HG03342 (cell line): ENCODE measurements around the gene CARTPT.
A peak's percentile ranks its signal among the peaks of the same experiment; 100 is the strongest.

Source experiments
- ATAC-seq: cut with Tn5 transposase; IDR thresholded peaks from one replicate; pipeline ENCODE4 v1.9.1; 2021; ENCODE audit warnings: mild to moderate bottlenecking, moderate library complexity; ENCODE audit not compliant: unreplicated experiment

CARTPT gene

DNA sequence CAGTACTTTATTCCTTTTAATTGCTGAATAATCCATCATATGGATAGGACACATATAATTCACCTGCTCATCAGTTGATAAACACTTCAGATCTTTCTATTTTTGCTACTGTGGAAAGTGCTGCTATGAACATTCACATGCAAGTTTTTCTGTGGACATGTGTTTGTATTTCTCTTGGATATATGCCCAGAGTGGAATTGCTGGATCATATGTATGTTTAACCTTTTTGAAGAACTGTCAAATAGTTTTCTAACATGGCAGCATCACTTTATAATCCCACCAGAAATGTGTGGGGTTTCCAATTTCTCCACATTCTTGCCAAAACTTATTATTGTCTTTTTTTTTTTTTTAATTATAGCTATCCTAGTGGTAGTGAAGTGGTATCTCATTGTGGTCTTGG, 15.1 kb downstream of the CARTPT start:
- no peak for ATAC-seq

- no peak for ATAC-seq
Observed at GRCh38 chr5:71737931-71738539, 19.0 kb downstream of the CARTPT start.

GRCh38 chr5:71738662-71739361, 19.7 kb downstream of the CARTPT start:
- ATAC-seq: no peak

DNA sequence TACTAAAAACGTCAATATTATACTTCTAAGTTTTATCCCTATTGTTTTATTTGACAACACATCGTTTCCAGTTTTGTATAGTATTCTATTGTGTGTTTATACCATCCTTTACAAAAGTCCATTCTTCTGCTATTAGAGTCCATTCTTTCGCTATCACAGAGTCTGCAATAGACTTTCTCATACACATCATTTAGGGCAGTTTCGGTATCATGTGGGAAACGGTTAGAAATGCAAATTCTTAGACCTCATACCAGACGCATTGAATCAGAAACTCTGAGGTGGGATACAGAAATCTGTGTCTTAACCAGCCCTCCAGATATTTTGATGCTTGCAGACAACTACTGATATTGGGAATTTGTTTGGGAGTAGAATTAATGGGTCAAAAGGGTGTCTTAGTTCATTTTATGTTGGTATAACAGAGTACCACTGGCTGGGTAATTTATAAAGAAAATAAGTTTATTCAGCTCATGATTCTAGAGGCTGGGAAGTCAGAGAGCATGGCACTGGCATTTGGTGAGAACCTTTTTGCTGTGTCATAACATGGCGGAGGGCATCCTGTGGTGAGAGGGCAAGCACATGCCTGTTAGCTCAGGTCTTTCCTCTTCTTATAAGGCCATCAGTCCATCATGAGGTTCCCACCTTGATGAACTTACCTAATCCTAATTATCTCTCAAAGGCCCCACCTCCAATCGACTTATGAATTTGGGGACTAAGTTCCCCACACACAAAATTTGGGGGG, 21.1 kb downstream of the CARTPT start:
- ATAC-seq: peak; percentile 97

GRCh38 chr5:71743155-71743554, 24.1 kb downstream of the CARTPT start:
- ATAC-seq: no peak

GRCh38 chr5:71744009-71744790, 25.1 kb downstream of the CARTPT start:
- no peak for ATAC-seq

DNA sequence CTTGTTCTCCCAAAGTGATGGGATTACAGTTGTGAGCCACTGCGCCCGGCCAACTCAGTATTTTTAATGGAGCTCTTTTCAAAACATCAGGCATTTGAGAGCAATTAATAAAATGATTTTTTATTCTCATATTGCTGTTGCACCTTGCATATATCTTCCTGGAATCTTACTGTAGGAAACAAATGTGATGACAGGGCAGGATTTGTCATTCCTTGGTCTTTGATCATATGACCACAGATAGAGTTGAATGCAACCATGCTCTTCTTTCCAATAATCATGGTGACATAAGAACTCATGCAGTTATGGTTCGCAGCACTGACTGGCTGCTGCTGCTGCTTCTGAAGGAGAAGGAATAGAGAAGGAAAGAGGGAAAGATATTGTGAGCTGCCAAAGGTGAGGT, 28.1 kb downstream of the CARTPT start:
- ATAC-seq: no peak

DNA sequence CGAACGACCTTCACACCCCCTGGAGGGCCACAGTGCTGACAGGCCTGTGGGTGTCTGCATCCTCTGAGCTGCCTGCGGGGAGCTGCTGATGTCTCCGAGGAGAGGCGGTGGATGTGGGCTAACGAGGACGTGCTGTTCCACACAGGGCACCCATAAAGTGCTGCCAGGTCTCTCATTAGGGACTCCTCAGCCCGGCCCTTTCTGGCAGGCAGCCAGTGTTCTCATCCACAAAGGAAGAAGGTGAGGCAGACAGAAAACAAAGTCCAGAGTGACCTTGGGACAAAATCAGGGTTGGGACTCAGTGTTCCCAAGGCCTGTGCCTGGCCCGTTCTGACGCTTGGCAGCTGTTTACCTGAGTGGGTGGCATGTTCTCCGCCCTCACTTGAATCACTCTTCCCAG, 29.3 kb downstream of the CARTPT start:
- ATAC-seq: no peak

- ATAC-seq: no peak
Observed at GRCh38 chr5:71751422-71751821, 32.3 kb downstream of the CARTPT start.

GRCh38 chr5:71752441-71753190, 33.5 kb downstream of the CARTPT start:
- ATAC-seq: no peak

GRCh38 chr5:71757590-71758543, 38.8 kb downstream of the CARTPT start:
- peak; percentile 80 for ATAC-seq

- ATAC-seq: no peak
Observed at GRCh38 chr5:71762826-71763225, 43.8 kb downstream of the CARTPT start.

- ATAC-seq: no peak
Observed at GRCh38 chr5:71767661-71768060, 48.6 kb downstream of the CARTPT start.

GRCh38 chr5:71769287-71769686, 50.2 kb downstream of the CARTPT start:
- no peak for ATAC-seq

DNA sequence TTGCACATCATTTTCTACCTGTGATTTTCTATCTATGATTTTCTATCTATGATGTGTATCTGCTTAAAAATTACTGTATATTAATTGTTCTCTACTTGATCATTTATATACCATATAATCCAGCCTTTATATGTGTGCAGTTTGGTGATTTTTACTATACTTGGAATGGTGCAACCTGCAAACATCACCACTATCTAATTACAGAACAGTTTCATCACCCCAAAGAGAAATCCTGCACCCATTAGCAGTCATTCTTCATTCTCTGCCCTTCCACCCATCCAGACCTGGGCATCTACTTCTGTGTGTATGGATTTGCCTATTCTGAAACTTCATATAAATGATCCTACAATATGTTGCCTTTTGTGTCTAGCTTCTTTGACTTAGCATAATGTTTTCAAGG, 51.3 kb downstream of the CARTPT start:
- ATAC-seq: no peak
